Measurements from ENCODE around the gene PARD3B.

Gene PARD3B

GRCh38 chr2:205022841-205023240 is 477.6 kb downstream of the PARD3B start:
- ATAC-seq (replicated peaks) (no peak), DNase-seq (no peak)
- Mint-ChIP-seq H3K36me3 (no peaks in the 10 kb centered on the region), H3K27ac (no peak overlapping the region), H3K4me3 (no peak overlapping the region), H3K4me1 (no peaks in the 10 kb centered on the region), H3K27me3 (no peaks in the 10 kb centered on the region), H3K9me3 (peaks cover 0 to 2% of the 10 kb centered on the region in 2 donors)

- Mint-ChIP-seq H3K36me3 (no peaks in the 10 kb centered on the region), H3K27ac (no peak overlapping the region), H3K9me3 (no peaks in the 10 kb centered on the region), H3K27me3 (no peaks in the 10 kb centered on the region), H3K4me1 (no peaks in the 10 kb centered on the region), H3K4me3 (no peak overlapping the region)
- DNase-seq: no peak
- ATAC-seq (replicated peaks): no peak
Measured at GRCh38 chr2:205024822-205025518, 479.7 kb downstream of the PARD3B start.

DNA sequence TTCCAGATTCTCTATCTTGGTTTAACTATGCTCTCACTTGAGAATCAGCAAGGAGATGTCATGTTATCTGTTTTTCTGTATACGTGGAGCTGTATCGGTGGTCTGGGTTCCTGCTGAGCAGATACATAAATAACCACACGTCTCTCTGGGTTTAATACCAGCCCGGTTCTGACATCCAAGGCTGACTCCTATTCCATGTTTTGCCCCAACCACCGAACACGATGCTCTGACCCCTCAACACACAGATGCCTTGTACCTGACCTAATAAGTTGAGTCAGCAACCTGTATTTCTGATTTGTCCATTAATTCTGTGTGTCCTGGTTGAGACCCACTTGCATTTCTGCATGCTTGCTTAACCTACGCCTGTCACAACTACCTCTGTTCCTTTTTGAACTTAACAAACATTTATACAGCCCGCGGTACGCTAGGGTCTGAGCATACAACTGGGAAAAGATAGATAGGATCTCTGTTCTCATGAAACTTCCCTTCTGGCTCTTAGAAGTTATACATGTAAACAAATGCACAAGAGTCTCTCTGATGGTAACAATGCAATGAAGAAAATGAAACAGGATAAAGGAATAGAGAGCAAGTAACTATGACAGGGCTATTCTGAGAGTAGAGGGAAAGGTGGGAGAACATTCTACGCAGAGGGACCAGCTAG is 480.4 kb downstream of the PARD3B start:
- ATAC-seq (replicated peaks): no peak
- Mint-ChIP-seq H3K27ac (no peak overlapping the region), H3K27me3 (no peaks in the 10 kb centered on the region), H3K9me3 (no peaks in the 10 kb centered on the region), H3K4me1 (no peaks in the 10 kb centered on the region), H3K4me3 (no peak overlapping the region), H3K36me3 (no peaks in the 10 kb centered on the region)
- DNase-seq: no peak

- no peak for DNase-seq
- no peak for ATAC-seq (replicated peaks)
- Mint-ChIP-seq H3K36me3 (no peaks in the 10 kb centered on the region), H3K4me1 (no peaks in the 10 kb centered on the region), H3K9me3 (no peaks in the 10 kb centered on the region), H3K27me3 (no peaks in the 10 kb centered on the region), H3K4me3 (no peak overlapping the region), H3K27ac (no peak overlapping the region)
Measured at GRCh38 chr2:205030695-205031094, 485.4 kb downstream of the PARD3B start.

DNA sequence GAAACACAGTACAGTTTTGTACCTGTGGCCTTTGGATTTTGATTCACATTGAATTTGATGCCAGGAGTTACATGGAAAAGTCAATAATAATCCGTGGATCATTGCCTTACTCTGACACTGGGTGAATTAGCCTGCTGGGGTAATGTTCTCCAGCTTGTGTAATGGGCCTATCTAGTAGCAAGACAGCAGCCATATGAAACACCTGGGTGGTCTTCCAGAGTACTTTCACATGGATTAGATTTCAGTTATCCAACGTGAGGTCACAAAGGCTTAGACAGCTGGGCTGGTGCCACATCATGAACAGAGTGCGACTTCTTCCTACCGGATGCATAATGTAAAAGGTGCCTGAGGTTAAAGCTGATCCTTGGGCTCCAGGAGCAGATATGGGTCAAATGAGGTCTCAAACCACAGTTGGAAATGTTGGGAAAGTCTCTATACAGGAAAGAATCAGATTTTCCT is 486.8 kb downstream of the PARD3B start:
- H3K4me1 Mint-ChIP-seq: no peaks in the 10 kb centered on the region
- no peaks in the 10 kb centered on the region for H3K36me3 Mint-ChIP-seq
- H3K27me3 Mint-ChIP-seq: no peaks in the 10 kb centered on the region
- no peak overlapping the region for H3K4me3 Mint-ChIP-seq
- no peak overlapping the region for H3K27ac Mint-ChIP-seq
- no peaks in the 10 kb centered on the region for H3K9me3 Mint-ChIP-seq
- no peak for DNase-seq
- ATAC-seq (replicated peaks): no peak

DNA sequence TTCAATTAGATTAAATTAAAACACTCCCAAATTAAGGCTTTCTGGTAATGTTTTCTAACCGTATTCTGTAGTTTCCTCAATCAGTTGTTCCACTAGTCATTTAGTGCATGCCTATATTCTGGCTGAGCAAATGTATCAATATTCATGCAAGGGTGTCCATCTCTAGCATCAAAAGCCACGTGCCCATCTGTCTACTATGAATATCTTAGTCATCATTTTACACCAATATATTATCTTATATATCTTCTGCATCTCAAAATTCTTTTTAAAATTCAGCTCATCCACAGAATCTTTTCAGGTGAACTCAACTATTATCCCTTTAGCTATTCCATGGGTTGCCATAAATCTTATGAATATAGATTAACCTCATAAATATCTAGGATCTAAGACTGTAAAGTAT is 488.2 kb downstream of the PARD3B start:
- H3K27ac Mint-ChIP-seq: no peak overlapping the region
- no peak overlapping the region for H3K4me3 Mint-ChIP-seq

DNA sequence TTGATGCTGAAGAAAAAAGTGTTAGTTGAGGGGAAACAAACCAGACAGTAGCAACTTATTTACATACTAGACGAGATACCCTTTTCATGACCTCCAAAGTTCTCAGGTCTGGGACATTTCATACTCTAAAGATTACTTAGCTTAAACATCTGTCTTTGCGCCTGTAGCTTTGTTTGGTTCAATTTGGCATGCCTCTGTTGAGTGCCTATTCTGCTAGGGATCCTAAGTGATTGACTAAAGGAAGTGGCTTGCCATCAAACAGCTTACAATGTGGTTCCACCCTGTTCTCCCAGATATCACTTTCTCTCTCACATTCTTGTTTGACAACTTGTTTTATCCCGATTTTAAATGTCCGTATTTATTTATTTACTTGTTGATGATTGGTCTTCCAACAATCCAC is 488.8 kb downstream of the PARD3B start:
- Mint-ChIP-seq H3K4me3 (no peak overlapping the region), H3K9me3 (no peaks in the 10 kb centered on the region), H3K27ac (no peak overlapping the region), H3K4me1 (no peaks in the 10 kb centered on the region), H3K27me3 (no peaks in the 10 kb centered on the region), H3K36me3 (no peaks in the 10 kb centered on the region)
- ATAC-seq (replicated peaks) (no peak), DNase-seq (no peak)

More for the DNA sequence above, 488.2 kb downstream of the PARD3B start:
- Mint-ChIP-seq H3K4me1 (no peaks in the 10 kb centered on the region), H3K36me3 (no peaks in the 10 kb centered on the region), H3K27me3 (no peaks in the 10 kb centered on the region), H3K9me3 (no peaks in the 10 kb centered on the region)
- ATAC-seq (replicated peaks) (no peak), DNase-seq (no peak)

- no peaks in the 10 kb centered on the region for H3K27me3 Mint-ChIP-seq
- no peak overlapping the region for H3K27ac Mint-ChIP-seq
- no peaks in the 10 kb centered on the region for H3K4me1 Mint-ChIP-seq
- H3K4me3 Mint-ChIP-seq: no peak overlapping the region
- ATAC-seq (replicated peaks) (no peak), DNase-seq (no peak)
- H3K36me3 Mint-ChIP-seq: no peaks in the 10 kb centered on the region
- peaks cover 0 to 3% of the 10 kb centered on the region in 2 donors for H3K9me3 Mint-ChIP-seq
Measured at GRCh38 chr2:205040323-205040722, 495.0 kb downstream of the PARD3B start.

GRCh38 chr2:205041472-205042130 is 496.3 kb downstream of the PARD3B start:
- H3K9me3 Mint-ChIP-seq: peaks cover 0 to 3% of the 10 kb centered on the region in 2 donors
- ATAC-seq (replicated peaks) (no peak), DNase-seq (no peak)
- no peak overlapping the region for H3K27ac Mint-ChIP-seq
- H3K27me3 Mint-ChIP-seq: no peaks in the 10 kb centered on the region
- no peaks in the 10 kb centered on the region for H3K36me3 Mint-ChIP-seq
- no peaks in the 10 kb centered on the region for H3K4me1 Mint-ChIP-seq
- H3K4me3 Mint-ChIP-seq: no peak overlapping the region

- Mint-ChIP-seq H3K27ac (no peak overlapping the region), H3K4me1 (no peaks in the 10 kb centered on the region), H3K4me3 (no peak overlapping the region), H3K9me3 (peaks cover 0 to 3% of the 10 kb centered on the region in 2 donors), H3K36me3 (no peaks in the 10 kb centered on the region), H3K27me3 (no peaks in the 10 kb centered on the region)
- no peak for ATAC-seq (replicated peaks)
- no peak for DNase-seq
Measured at GRCh38 chr2:205043285-205043684, 498.0 kb downstream of the PARD3B start.

- no peak overlapping the region for H3K27ac Mint-ChIP-seq
- peaks cover 6 to 11% of the 10 kb centered on the region in 2 donors for H3K9me3 Mint-ChIP-seq
- no peaks in the 10 kb centered on the region for H3K27me3 Mint-ChIP-seq
- no peak overlapping the region for H3K4me3 Mint-ChIP-seq
- H3K36me3 Mint-ChIP-seq: peaks cover 0 to 4% of the 10 kb centered on the region in 2 donors
- no peaks in the 10 kb centered on the region for H3K4me1 Mint-ChIP-seq
- DNase-seq (no peak), ATAC-seq (replicated peaks) (no peak)
Measured at GRCh38 chr2:205045706-205046105, 500.4 kb downstream of the PARD3B start.

- Mint-ChIP-seq H3K36me3 (peaks cover 0 to 4% of the 10 kb centered on the region in 2 donors), H3K9me3 (peaks cover 6 to 11% of the 10 kb centered on the region in 2 donors), H3K27ac (no peak overlapping the region), H3K4me1 (no peaks in the 10 kb centered on the region), H3K4me3 (no peak overlapping the region), H3K27me3 (no peaks in the 10 kb centered on the region)
- DNase-seq: no peak
- no peak for ATAC-seq (replicated peaks)
Measured at GRCh38 chr2:205047273-205047839, 502.1 kb downstream of the PARD3B start.

GRCh38 chr2:205051417-205051816 is 506.1 kb downstream of the PARD3B start:
- no peak overlapping the region for H3K27ac Mint-ChIP-seq
- H3K27me3 Mint-ChIP-seq: peaks cover 0 to 5% of the 10 kb centered on the region in 2 donors
- no peak for ATAC-seq (replicated peaks)
- H3K4me3 Mint-ChIP-seq: no peak overlapping the region
- peaks cover 6 to 8% of the 10 kb centered on the region in 2 donors for H3K9me3 Mint-ChIP-seq
- H3K4me1 Mint-ChIP-seq: peaks cover 0 to 3% of the 10 kb centered on the region in 2 donors
- H3K36me3 Mint-ChIP-seq: peaks cover 0 to 4% of the 10 kb centered on the region in 2 donors
- no peak for DNase-seq

GRCh38 chr2:205052781-205053180 is 507.5 kb downstream of the PARD3B start:
- peaks cover 6 to 8% of the 10 kb centered on the region in 2 donors for H3K9me3 Mint-ChIP-seq
- no peak overlapping the region for H3K4me3 Mint-ChIP-seq
- ATAC-seq (replicated peaks) (no peak), DNase-seq (no peak)
- H3K27me3 Mint-ChIP-seq: peaks cover 0 to 5% of the 10 kb centered on the region in 2 donors
- no peak overlapping the region for H3K27ac Mint-ChIP-seq
- peaks cover 0 to 3% of the 10 kb centered on the region in 2 donors for H3K4me1 Mint-ChIP-seq
- H3K36me3 Mint-ChIP-seq: peaks cover 0 to 4% of the 10 kb centered on the region in 2 donors

All from stimulated activated naive B cell treated with anti-CD40 and anti-IgM and Interleukin-4, amounts not matched to agents 10 μg/mL and 1 μg/mL and 100 μg/mL, for 72 hours (primary cell).